Hepatocyte (in vitro differentiated cells): Measurements from ENCODE around the gene C9orf43. TPM values are rescaled to one million over a fixed set of nuclear protein-coding genes. Genes with fewer than 3 reads are reported as not detected.

Experiments used
- DNase-seq: peaks from one replicate; pipeline ENCODE4 v3.0.0-alpha.2; 2016; ENCODE audit warnings: low spot score
- H2AFZ ChIP-seq: fragments of 200-600 bp; sonication (generic); 2 replicates; pipeline ENCODE4 v1.6.0; 2016; ENCODE audit warnings: antibody characterized with exemption, mild to moderate bottlenecking
- H3K27ac ChIP-seq: fragments of 200-600 bp; sonication (generic); 2 replicates; pipeline ENCODE4 v1.5.1; 2016; ENCODE audit warnings: mild to moderate bottlenecking
- H3K27me3 ChIP-seq: fragments of 200-600 bp; sonication (generic); 2 replicates; pipeline ENCODE4 v1.6.1; 2016
- H3K36me3 ChIP-seq: fragments of 200-600 bp; sonication (generic); replicated peaks from 2 replicates; pipeline ENCODE4 v1.5.1; 2016; ENCODE audit warnings: low read depth; ENCODE audit not compliant: insufficient read depth
- H3K4me1 ChIP-seq: fragments of 200-600 bp; sonication (generic); 2 replicates; pipeline ENCODE4 v1.5.1; 2016; ENCODE audit warnings: mild to moderate bottlenecking, moderate library complexity; ENCODE audit not compliant: insufficient read depth
- H3K4me2 ChIP-seq: fragments of 200-600 bp; sonication (generic); 2 replicates; pipeline ENCODE4 v1.6.0; 2016
- H3K4me3 ChIP-seq: fragments of 200-600 bp; sonication (generic); 2 replicates; pipeline ENCODE4 v1.5.1; 2016; ENCODE audit warnings: mild to moderate bottlenecking
- H3K79me2 ChIP-seq: fragments of 200-600 bp; sonication (generic); 2 replicates; pipeline ENCODE4 v1.6.0; 2017; ENCODE audit warnings: mild to moderate bottlenecking
- H3K9me2 ChIP-seq: fragments of 200-600 bp; sonication (generic); replicated peaks from 2 replicates; pipeline ENCODE4 v1.6.0; 2017; ENCODE audit warnings: mild to moderate bottlenecking; ENCODE audit not compliant: insufficient read depth
- H3K9me3 ChIP-seq: fragments of 200-600 bp; sonication (generic); 2 replicates; pipeline ENCODE4 v1.5.1; 2016; ENCODE audit warnings: low read depth, mild to moderate bottlenecking
- H4K20me1 ChIP-seq: fragments of 200-600 bp; sonication (generic); 2 replicates; pipeline ENCODE4 v1.6.0; 2016; ENCODE audit warnings: mild to moderate bottlenecking; ENCODE audit not compliant: insufficient read depth, poor library complexity, severe bottlenecking
- EZH2 ChIP-seq: fragments of 200-600 bp; sonication (generic); IDR thresholded peaks from 2 replicates; pipeline ENCODE4 v1.6.1; 2016; ENCODE audit warnings: antibody characterized with exemption, mild to moderate bottlenecking, borderline replicate concordance
- EZH2phosphoT487 ChIP-seq: fragments of 200-600 bp; sonication (generic); IDR thresholded peaks from one replicate; pipeline ENCODE4 v1.6.1; 2018; ENCODE audit warnings: antibody characterized with exemption, mild to moderate bottlenecking, low read depth, moderate library complexity; ENCODE audit not compliant: unreplicated experiment, severe bottlenecking
- WGBS: methylation state at CpG from one replicate; pipeline ENCODE4 v1.1.6; 2016; ENCODE audit warnings: low lambda C conversion rate; ENCODE audit errors: missing lambda C conversion rate; 5-methylcytosine and 5-hydroxymethylcytosine counted together
- polyA plus RNA-seq: library from polyadenylated mRNA; unstranded; fragments of >200 nt; fragmentation: Nextera tagmentation; extraction: Ambion mirVana; gene quantifications from 2 replicates; pipeline ENCODE4 v1.2.1, GENCODE V29; 2016
- total RNA-seq: library from RNA; depleted of rRNA; stranded (reverse); fragments of >200 nt; gene quantifications from 2 replicates; pipeline ENCODE4 v1.2.3, GENCODE V29; 2014
- TF ChIP-seq, protein P1 (sequence below): fragments of 200-600 bp; sonication (generic); IDR thresholded peaks from 2 replicates; pipeline ENCODE4 v1.5.1; 2016; ENCODE audit warnings: antibody characterized with exemption, mild to moderate bottlenecking; ENCODE audit not compliant: poor library complexity

C9orf43 gene
- total and polyA plus RNA-seq, 2 experiments from 2014 or later: 0.53 to 0.69 TPM

DNA sequence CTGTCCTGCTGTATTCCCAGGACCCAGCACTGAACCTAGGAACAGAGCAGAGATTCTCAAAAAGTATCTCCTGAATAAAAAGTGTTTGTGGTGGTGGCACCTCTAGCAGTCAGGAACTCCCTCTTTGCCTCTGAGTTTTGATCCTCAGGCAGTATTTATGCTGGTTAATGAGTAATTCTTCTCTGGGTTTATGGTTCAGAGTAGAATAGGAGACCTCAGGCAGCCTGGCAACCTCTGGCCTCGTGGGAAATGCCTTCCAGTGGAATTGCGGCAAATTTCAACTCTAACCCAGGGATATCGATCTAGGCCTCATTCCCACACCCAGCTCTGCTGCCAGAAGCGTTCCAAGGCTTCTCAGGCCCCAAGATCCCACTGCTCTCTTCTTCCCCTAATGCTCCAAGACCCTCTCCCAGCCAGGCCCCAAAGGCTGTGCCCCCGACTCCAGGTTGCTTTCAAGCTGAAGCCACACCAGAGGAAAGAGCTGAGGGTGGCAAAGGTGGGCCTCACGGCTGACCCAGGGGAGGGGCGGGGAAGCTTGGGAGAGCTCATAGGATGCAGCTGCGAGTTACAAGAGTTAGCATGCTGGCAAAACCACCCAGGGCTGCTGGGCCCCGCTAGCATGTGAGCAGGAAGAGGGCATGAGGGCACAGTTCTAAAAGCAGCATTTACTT lies 22.9 kb upstream of the C9orf43 start:
- Histone ChIP-seq H3K79me2 (no peaks in the 10 kb centered on the region), H3K4me2 (peak overlapping the region; percentile 61), H3K27me3 (no peaks in the 10 kb centered on the region), H3K9me3 (no peaks in the 10 kb centered on the region), H3K4me3 (no peak overlapping the region), H3K36me3 (no peaks in the 10 kb centered on the region), H3K4me1 (peaks cover 33% of the 10 kb centered on the region), H3K9me2 (no peaks in the 10 kb centered on the region), H3K27ac (peak overlapping the region; percentile 83), H4K20me1 (no peaks in the 10 kb centered on the region), H2AFZ (no peak overlapping the region)
- peak; percentile 66 for DNase-seq
- WGBS: 59% methylated on average over 9 of the region's 9 CpGs
- no peak for TF ChIP-seq EZH2phosphoT487
- TF ChIP-seq, protein P1, sequence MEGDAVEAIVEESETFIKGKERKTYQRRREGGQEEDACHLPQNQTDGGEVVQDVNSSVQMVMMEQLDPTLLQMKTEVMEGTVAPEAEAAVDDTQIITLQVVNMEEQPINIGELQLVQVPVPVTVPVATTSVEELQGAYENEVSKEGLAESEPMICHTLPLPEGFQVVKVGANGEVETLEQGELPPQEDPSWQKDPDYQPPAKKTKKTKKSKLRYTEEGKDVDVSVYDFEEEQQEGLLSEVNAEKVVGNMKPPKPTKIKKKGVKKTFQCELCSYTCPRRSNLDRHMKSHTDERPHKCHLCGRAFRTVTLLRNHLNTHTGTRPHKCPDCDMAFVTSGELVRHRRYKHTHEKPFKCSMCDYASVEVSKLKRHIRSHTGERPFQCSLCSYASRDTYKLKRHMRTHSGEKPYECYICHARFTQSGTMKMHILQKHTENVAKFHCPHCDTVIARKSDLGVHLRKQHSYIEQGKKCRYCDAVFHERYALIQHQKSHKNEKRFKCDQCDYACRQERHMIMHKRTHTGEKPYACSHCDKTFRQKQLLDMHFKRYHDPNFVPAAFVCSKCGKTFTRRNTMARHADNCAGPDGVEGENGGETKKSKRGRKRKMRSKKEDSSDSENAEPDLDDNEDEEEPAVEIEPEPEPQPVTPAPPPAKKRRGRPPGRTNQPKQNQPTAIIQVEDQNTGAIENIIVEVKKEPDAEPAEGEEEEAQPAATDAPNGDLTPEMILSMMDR: no peak
- no peak for TF ChIP-seq EZH2

DNA sequence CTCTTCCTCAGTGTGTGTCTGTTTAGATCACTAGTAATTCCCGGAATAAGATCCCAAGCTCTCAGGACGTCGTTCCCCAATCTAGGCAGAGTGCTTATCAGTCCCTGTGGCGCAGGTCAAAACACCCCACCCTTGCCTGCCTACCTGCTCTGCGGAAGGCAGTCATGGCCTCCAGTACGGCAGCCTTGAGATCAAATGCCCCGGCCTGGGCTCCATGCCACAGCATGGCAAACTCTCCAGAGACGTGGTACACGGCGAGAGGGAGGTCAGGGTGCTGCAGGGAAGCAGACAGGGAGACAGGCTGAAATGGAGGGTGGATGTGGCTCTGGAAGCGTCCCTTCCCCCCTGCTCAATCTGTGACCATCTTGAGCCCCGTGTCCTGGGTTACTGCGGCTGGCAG lies 21.7 kb upstream of the C9orf43 start:
- Histone ChIP-seq H3K4me1 (peaks cover 25% of the 10 kb centered on the region), H4K20me1 (no peaks in the 10 kb centered on the region), H3K9me2 (no peaks in the 10 kb centered on the region), H3K4me2 (no peak overlapping the region), H3K27ac (peak overlapping the region; percentile 83), H3K9me3 (no peaks in the 10 kb centered on the region), H3K27me3 (no peaks in the 10 kb centered on the region), H3K4me3 (no peak overlapping the region), H3K79me2 (no peaks in the 10 kb centered on the region), H2AFZ (no peak overlapping the region), H3K36me3 (no peaks in the 10 kb centered on the region)
- DNase-seq: no peak
- no peak for TF ChIP-seq EZH2
- TF ChIP-seq EZH2phosphoT487: no peak
- TF ChIP-seq, protein P1: no peak
- 79% methylated on average over 13 of the region's 13 CpGs for WGBS

DNA sequence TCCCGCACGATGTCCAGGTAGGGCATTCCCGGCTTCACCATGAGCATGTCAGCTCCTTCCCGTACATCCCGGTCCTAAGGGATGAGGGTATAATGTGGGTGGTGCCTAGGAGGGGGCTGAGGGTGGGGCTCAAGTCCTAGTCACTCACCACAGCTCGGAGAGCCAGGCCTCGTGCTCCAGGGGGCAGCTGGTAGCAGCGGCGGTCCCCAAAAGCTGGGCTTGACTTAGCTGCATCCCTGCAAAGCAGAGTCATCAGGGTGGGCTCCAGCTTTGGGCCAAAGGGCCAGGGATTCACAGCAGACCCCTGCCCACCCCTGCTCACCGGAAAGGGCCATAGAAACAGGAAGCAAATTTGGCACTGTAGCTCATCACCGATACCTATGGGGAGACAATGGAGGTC lies 21.1 kb upstream of the C9orf43 start:
- 93% methylated on average over 11 of the region's 11 CpGs for WGBS
- H3K27ac ChIP-seq: no peak overlapping the region
- H3K4me3 ChIP-seq: no peak overlapping the region
- H3K79me2 ChIP-seq: peaks cover under 1% of the 10 kb centered on the region
- no peak for DNase-seq
- H3K4me1 ChIP-seq: peaks cover 25% of the 10 kb centered on the region
- no peaks in the 10 kb centered on the region for H3K9me2 ChIP-seq
- H3K4me2 ChIP-seq: no peak overlapping the region
- no peaks in the 10 kb centered on the region for H3K9me3 ChIP-seq
- no peaks in the 10 kb centered on the region for H4K20me1 ChIP-seq
- no peaks in the 10 kb centered on the region for H3K27me3 ChIP-seq
- H2AFZ ChIP-seq: no peak overlapping the region
- no peaks in the 10 kb centered on the region for H3K36me3 ChIP-seq
- TF ChIP-seq EZH2phosphoT487 (no peak), EZH2 (no peak)
- TF ChIP-seq, protein P1: no peak
